Measurements from ENCODE around the gene NFIB.

GRCh38 chr9:14306672-14307660, 7.0 kb downstream of the NFIB start:
- no peak for TF ChIP-seq CTCF (IDR thresholded peaks at IDR 0.05; ENCODE audit: low read length)
- TF ChIP-seq EZH2phosphoT487 (IDR thresholded peaks at IDR 0.05; ENCODE audit: low read length): no peak
- no peak for TF ChIP-seq EZH2 (optimal IDR thresholded peaks at IDR 0.05; ENCODE audit: low read depth, low read length)
